ENCODE results near the gene KLHL6. TPM values are rescaled to one million over a fixed set of nuclear protein-coding genes. Genes with fewer than 3 reads are reported as not detected.
"Not testable (repeated sequence)": the region's sequence is repeated elsewhere in the genome, so short reads cannot be mapped to it uniquely, and the experiment has no call there.

Gene KLHL6
- total RNA-seq, 2 experiments from 2014 or later = 23.9 to 24.2 TPM

- ATAC-seq (ENCODE audit: poor library complexity) (no peak), DNase-seq (no peak)
- no peaks in the 10 kb centered on the region for H3K9me3 Mint-ChIP-seq
- no peak overlapping the region for H3K4me3 Mint-ChIP-seq
- Histone ChIP-seq H3K4me3 (ENCODE audit: low read length) (no peak overlapping the region), H3K36me3 (ENCODE audit: insufficient read depth, low read length) (no peaks in the 10 kb centered on the region), H3K4me1 (ENCODE audit: insufficient read depth, low read length) (no peaks in the 10 kb centered on the region), H3K27me3 (ENCODE audit: control insufficient read depth in 1 of 2, insufficient read depth in 2 of 2, low read length in 2 of 2) (no peaks in the 10 kb centered on the region), H3K9me3 (ENCODE audit: control insufficient read depth in 1 of 2, insufficient read depth in 1 of 2, low read length in 2 of 2) (no peaks in the 10 kb centered on the region), H3K27ac (ENCODE audit: low read depth in 1 of 2, low read length in 2 of 2) (no peak overlapping the region)
- intact Hi-C loops (cut with DNase I, micrococcal nuclease) = loop anchor here in 1 of 2 experiments (5.0 kb wide), 1 partner anchor 159 kb away; the partner anchor contains the start of gene KLHL24
- H3K4me1 Mint-ChIP-seq (ENCODE audit: low read depth) = peaks cover 11% of the 10 kb centered on the region
- POLR2A ChIA-PET = interaction anchor here (2.1 kb wide), 1 partner anchor 10 kb away, joined by 7 read pairs; no protein-coding TSS in a partner anchor
- no peaks in the 10 kb centered on the region for H3K36me3 Mint-ChIP-seq (ENCODE audit: low read depth)
- CTCF ChIA-PET = interaction anchor here (1.2 kb wide), 1 partner anchor 9 kb away, joined by 3 read pairs; no protein-coding TSS in a partner anchor
- H3K27ac Mint-ChIP-seq = no peak overlapping the region
- H3K27me3 Mint-ChIP-seq = no peaks in the 10 kb centered on the region
- TF ChIP-seq CTCF (IDR thresholded peaks at IDR 0.05) = no peak
Measured at GRCh38 chr3:183478501-183478900, 77.0 kb downstream of the KLHL6 start.

GRCh38 chr3:183477801-183478456 lies 77.6 kb downstream of the KLHL6 start:
- peaks cover 7% of the 10 kb centered on the region for H3K4me1 Mint-ChIP-seq (ENCODE audit: low read depth)
- H3K27me3 Mint-ChIP-seq = no peaks in the 10 kb centered on the region
- DNase-seq (no peak), ATAC-seq (ENCODE audit: poor library complexity) (no peak)
- no peak for TF ChIP-seq CTCF (IDR thresholded peaks at IDR 0.05)
- Histone ChIP-seq H3K27ac (ENCODE audit: low read depth in 1 of 2, low read length in 2 of 2) (no peak overlapping the region), H3K27me3 (ENCODE audit: control insufficient read depth in 1 of 2, insufficient read depth in 2 of 2, low read length in 2 of 2) (no peaks in the 10 kb centered on the region), H3K4me1 (ENCODE audit: insufficient read depth, low read length) (no peaks in the 10 kb centered on the region), H3K36me3 (ENCODE audit: insufficient read depth, low read length) (no peaks in the 10 kb centered on the region), H3K4me3 (ENCODE audit: low read length) (no peak overlapping the region), H3K9me3 (ENCODE audit: control insufficient read depth in 1 of 2, insufficient read depth in 1 of 2, low read length in 2 of 2) (no peaks in the 10 kb centered on the region)
- H3K36me3 Mint-ChIP-seq (ENCODE audit: low read depth) = no peaks in the 10 kb centered on the region
- intact Hi-C loops (cut with DNase I, micrococcal nuclease) = loop anchor here in 1 of 2 experiments (5.0 kb wide), 1 partner anchor 159 kb away; the partner anchor contains the start of gene KLHL24
- H3K9me3 Mint-ChIP-seq = no peaks in the 10 kb centered on the region
- H3K27ac Mint-ChIP-seq = no peak overlapping the region
- no peak overlapping the region for H3K4me3 Mint-ChIP-seq
- ChIA-PET POLR2A (no interaction called here), CTCF (interaction anchor here (1.2 kb wide), 1 partner anchor 9 kb away, joined by 3 read pairs; no protein-coding TSS in a partner anchor)

DNA sequence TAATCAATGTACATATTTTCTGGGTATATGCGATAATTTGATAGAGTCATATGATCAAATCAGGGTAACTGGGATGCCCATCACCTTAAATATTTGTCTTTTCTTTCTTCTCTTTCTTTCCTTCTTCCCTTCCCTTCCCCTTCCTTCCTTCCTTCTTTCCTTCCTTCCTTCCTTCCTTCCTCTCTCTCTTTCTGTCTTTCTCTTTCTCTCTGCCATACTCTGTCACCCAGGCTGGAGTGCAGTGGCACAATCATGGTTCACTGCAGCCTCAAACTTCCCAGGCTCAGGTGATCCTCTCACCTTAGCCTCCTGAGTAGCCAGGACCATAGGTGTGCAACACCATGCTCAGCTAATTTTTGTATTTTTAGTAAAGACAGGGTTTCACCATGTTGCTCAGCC lies 79.7 kb downstream of the KLHL6 start:
- not testable (repeated sequence) for H3K4me1 ChIP-seq (ENCODE audit: insufficient read depth, low read length); H3K4me3 Mint-ChIP-seq; H3K4me3 ChIP-seq (ENCODE audit: low read length); DNase-seq; H3K36me3 Mint-ChIP-seq (ENCODE audit: low read depth); H3K36me3 ChIP-seq (ENCODE audit: insufficient read depth, low read length); H3K27ac ChIP-seq (ENCODE audit: low read depth in 1 of 2, low read length in 2 of 2); H3K27ac Mint-ChIP-seq; H3K27me3 Mint-ChIP-seq; H3K9me3 Mint-ChIP-seq; ATAC-seq (ENCODE audit: poor library complexity); H3K27me3 ChIP-seq (ENCODE audit: control insufficient read depth in 1 of 2, insufficient read depth in 2 of 2, low read length in 2 of 2); H3K9me3 ChIP-seq (ENCODE audit: control insufficient read depth in 1 of 2, insufficient read depth in 1 of 2, low read length in 2 of 2); H3K4me1 Mint-ChIP-seq (ENCODE audit: low read depth)
- ChIA-PET POLR2A (interaction anchor here (0.6 kb wide), 1 partner anchor 43 kb away, joined by 5 read pairs; no protein-coding TSS in a partner anchor), CTCF (interaction anchor here (0.5 to 1.3 kb wide), 2 partner anchors 76 to 291 kb away, joined by 3 read pairs; no protein-coding TSS in a partner anchor)
- intact Hi-C loops (cut with DNase I, micrococcal nuclease) = loop anchor here in 1 of 2 experiments (5.0 kb wide), 1 partner anchor 162 kb away; the partner anchor contains the start of gene KLHL24

All from CD4-positive, alpha-beta T cell (primary cell).